HL-60 (cell line): ENCODE results near the gene EBPL.

Source experiments
- CTCF ChIP-seq: IDR thresholded peaks from one replicate; pipeline ENCODE4 v1.5.1; 2011; ENCODE audit warnings: low read length, control low read depth, inconsistent platforms; ENCODE audit not compliant: insufficient read depth
- GABPA ChIP-seq: IDR thresholded peaks from 2 replicates; pipeline ENCODE4 v1.6.1; 2012; ENCODE audit warnings: low read depth
- POLR2AphosphoS5 ChIP-seq: IDR thresholded peaks from 2 replicates; pipeline ENCODE4 v1.6.1; 2012; ENCODE audit warnings: low read depth
- REST ChIP-seq: IDR thresholded peaks from 2 replicates; pipeline ENCODE4 v1.6.1; 2012; ENCODE audit warnings: low read depth; ENCODE audit not compliant: insufficient replicate concordance

GRCh38 chr13:49690995-49691784 lies at the start of gene EBPL:
- TF ChIP-seq POLR2AphosphoS5 (peak; percentile 93), CTCF (no peak), GABPA (no peak), REST (peak; percentile 41)
